B cell (primary cell): Measurements from ENCODE around the gene GADD45A. TPM values are rescaled to one million over a fixed set of nuclear protein-coding genes. Genes with fewer than 3 reads are reported as not detected.

ENCODE experiments used
- ATAC-seq: fragments of 200-7000 bp; cut with Tn5 transposase; one replicate; pipeline ENCODE4 v1.10.0; 2021; ENCODE audit warnings: low read depth, mild to moderate bottlenecking, moderate number of reproducible peaks, moderate library complexity
- CTCF ChIA-PET: fragments of 350-600 bp; sonication (Branson Sonifier 250); formaldehyde crosslinking; loops from one replicate; lab custom pipeline; 2021; ENCODE audit warnings: antibody characterized with exemption, inconsistent platforms; lab: Charles Lee
- POLR2A ChIA-PET: fragments of 350-600 bp; sonication (Branson Sonifier 250); formaldehyde crosslinking; loops from one replicate; lab custom pipeline; 2021; ENCODE audit warnings: antibody characterized with exemption; lab: Charles Lee
- DNase-seq: peaks from one replicate; pipeline ENCODE4 v3.0.0; 2013
- H2AFZ ChIP-seq: 2 replicates; pipeline ENCODE4 v1.6.1; 2012; ENCODE audit warnings: mild to moderate bottlenecking, low read depth, low read length; ENCODE audit not compliant: insufficient read depth, poor library complexity, severe bottlenecking
- H3K27ac ChIP-seq, 2 donors: 1 replicate in 1 of 2; 2 replicates in 1 of 2; pipeline ENCODE4 v1.5.1; 2012 to 2013; ENCODE audit warnings: low read length in 2 of 2, mild to moderate bottlenecking in 2 of 2, moderate library complexity in 1 of 2
- H3K27me3 ChIP-seq, 4 experiments: fragments of 200-600 bp in 1 of 4; sonication (generic) in 1 of 4; replicated peaks in 1 of 4; 1 replicate in 2 of 4; 2 replicates in 2 of 4; pipeline versions ENCODE4 v1.6.1 to v1.7.0; 2013 to 2016; ENCODE audit warnings: low read length in 3 of 4, mild to moderate bottlenecking in 2 of 4, mixed read lengths in 1 of 4, moderate library complexity in 1 of 4; ENCODE audit not compliant: insufficient read depth in 4 of 4, control insufficient read depth in 3 of 4; ENCODE audit errors: control extremely low read depth in 1 of 4
- H3K36me3 ChIP-seq, 2 experiments: replicated peaks in 1 of 2; 1 replicate in 1 of 2; 2 replicates in 1 of 2; pipeline versions ENCODE4 v1.6.1 to v1.7.1; 2013; ENCODE audit warnings: low read length in 1 of 2; ENCODE audit not compliant: insufficient read depth in 2 of 2, control insufficient read depth in 1 of 2; ENCODE audit errors: control extremely low read depth in 1 of 2, extremely low read depth in 1 of 2
- H3K4me1 ChIP-seq, 2 donors: fragments of 200-600 bp in 1 of 2; sonication (generic) in 1 of 2; 1 replicate in 1 of 2; 2 replicates in 1 of 2; pipeline versions ENCODE4 v1.5.1 to v1.6.1; 2013 to 2017; ENCODE audit warnings: low read length in 2 of 2; ENCODE audit not compliant: control insufficient read depth in 2 of 2, insufficient read depth in 2 of 2
- H3K4me2 ChIP-seq: replicated peaks from 2 replicates; pipeline ENCODE3; 2012; ENCODE audit warnings: mild to moderate bottlenecking, low read depth, low read length; ENCODE audit not compliant: poor library complexity, severe bottlenecking
- H3K4me3 ChIP-seq, 5 experiments: fragments of 200-600 bp in 1 of 5; sonication (generic) in 1 of 5; 1 replicate in 3 of 5; 2 replicates in 2 of 5; pipeline versions ENCODE4 v1.5.1 to v1.7.0; 2011 to 2016; ENCODE audit warnings: low read length in 4 of 5, mild to moderate bottlenecking in 4 of 5, low read depth in 2 of 5, control low read depth in 1 of 5, moderate library complexity in 1 of 5; ENCODE audit not compliant: insufficient read depth in 1 of 5; ENCODE audit errors: control extremely low read depth in 1 of 5, extremely low read depth in 1 of 5
- H3K79me2 ChIP-seq: fragments of 200-600 bp; sonication (generic); one replicate; pipeline ENCODE4 v1.6.0; 2016; ENCODE audit warnings: low read length; ENCODE audit not compliant: control insufficient read depth, insufficient read depth
- H3K9ac ChIP-seq: fragments of 200-600 bp; sonication (generic); 2 replicates; pipeline ENCODE4 v1.6.1; 2017; ENCODE audit warnings: mild to moderate bottlenecking, low read length, moderate library complexity
- H3K9me3 ChIP-seq, 3 donors: one replicate each; pipeline versions ENCODE4 v1.6.1 to v1.7.1; 2013; ENCODE audit warnings: low read length in 2 of 3; ENCODE audit not compliant: control insufficient read depth in 2 of 3, insufficient read depth in 1 of 3; ENCODE audit errors: control extremely low read depth in 1 of 3
- H4K20me1 ChIP-seq: 2 replicates; pipeline ENCODE4 v1.6.0; 2012; ENCODE audit warnings: mild to moderate bottlenecking, low read length; ENCODE audit not compliant: insufficient read depth, control insufficient read depth, poor library complexity, severe bottlenecking
- H3K27ac Mint-ChIP-seq: one replicate; pipeline ENCODE4 v1.8.0; 2021; ENCODE audit warnings: mixed read lengths
- H3K27me3 Mint-ChIP-seq: one replicate; pipeline ENCODE4 v1.8.0; 2021; ENCODE audit warnings: mixed read lengths
- H3K4me1 Mint-ChIP-seq: one replicate; pipeline ENCODE4 v1.8.0; 2021; ENCODE audit warnings: mixed read lengths
- H3K4me3 Mint-ChIP-seq: one replicate; pipeline ENCODE4 v1.8.0; 2021; ENCODE audit warnings: mixed read lengths
- H3K9me3 Mint-ChIP-seq: one replicate; pipeline ENCODE4 v1.8.0; 2022; ENCODE audit warnings: mixed read lengths; ENCODE audit not compliant: insufficient read depth
- EZH2 ChIP-seq: IDR thresholded peaks from 2 replicates; pipeline ENCODE4 v1.6.1; 2012; ENCODE audit warnings: borderline replicate concordance, low read depth, mild to moderate bottlenecking, moderate library complexity, low read length; ENCODE audit not compliant: insufficient read depth, poor library complexity, severe bottlenecking
- WGBS: methylation state at CpG from one replicate; pipeline ENCODE4 v1.1.5; 2013; ENCODE audit warnings: missing lambda C conversion rate; ENCODE audit not compliant: insufficient coverage; 5-methylcytosine and 5-hydroxymethylcytosine counted together
- intact Hi-C: fragments of 100-400 bp; cut with micrococcal nuclease; formaldehyde crosslinking; loops from one replicate; pipeline ENCODE4 v1.10.0; 2022
- polyA plus RNA-seq: library from polyadenylated mRNA; depleted of rRNA; stranded (reverse); fragments of >200 nt; gene quantifications from 2 replicates; pipeline ENCODE4 v1.2.3, GENCODE V29; 2012
- total RNA-seq, 2 donors: library from RNA; stranded (reverse); fragments of 120-200 nt in 1 of 2; gene quantifications; 1 replicate in 1 of 2; 2 replicates in 1 of 2; pipeline versions ENCODE4 v1.2.3 to v1.2.4, GENCODE V29; 2013 to 2022
- TF ChIP-seq, protein P1 (sequence below): fragments of 200-600 bp; IDR thresholded peaks from one replicate; pipeline ENCODE4 v1.8.0; 2022; ENCODE audit warnings: antibody characterized with exemption, mild to moderate bottlenecking

Gene GADD45A
- total and polyA plus RNA-seq, 2 donors (not counting 1 experiment from before 2014, with no cell fraction given) = 11.6 to 21.1 TPM

DNA sequence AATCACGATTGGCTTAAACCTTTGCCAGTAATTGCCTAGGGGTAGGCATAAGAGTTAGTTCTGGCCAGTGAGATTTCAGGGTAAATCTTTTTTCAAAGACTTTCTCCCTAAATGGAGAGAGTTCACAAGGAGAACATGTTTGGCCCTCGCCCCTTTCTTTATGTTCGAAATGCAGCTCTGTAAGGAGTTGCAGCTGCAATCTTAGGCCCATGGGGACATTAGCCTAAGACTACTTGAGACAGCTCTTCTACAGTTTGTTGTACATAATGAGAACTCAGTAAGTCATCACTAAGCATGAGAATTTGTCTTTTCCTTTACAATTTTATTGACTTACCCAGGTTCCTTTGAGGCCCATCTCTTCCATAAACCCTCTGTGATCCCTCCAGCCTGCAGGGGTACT, 40.4 kb upstream of the GADD45A start:
- no peak overlapping the region for H3K4me3 ChIP-seq
- H3K4me2 ChIP-seq = no peak overlapping the region
- ChIA-PET CTCF (interaction anchor here (0.6 kb wide), 1 partner anchor 438 kb away, joined by 3 read pairs; no protein-coding TSS in a partner anchor), POLR2A (no interaction called here)
- ATAC-seq (no peak), DNase-seq (no peak)
- no peaks in the 10 kb centered on the region for H3K9me3 ChIP-seq
- no peaks in the 10 kb centered on the region for H3K4me1 Mint-ChIP-seq
- no peak overlapping the region for H3K9ac ChIP-seq
- H3K27ac ChIP-seq = no peak overlapping the region
- WGBS = 81% methylated on average over 3 of the region's 3 CpGs
- no peaks in the 10 kb centered on the region for H3K36me3 ChIP-seq
- H3K79me2 ChIP-seq = no peaks in the 10 kb centered on the region
- H3K27me3 ChIP-seq = no peaks in the 10 kb centered on the region
- no peaks in the 10 kb centered on the region for H4K20me1 ChIP-seq
- no peaks in the 10 kb centered on the region for H3K4me1 ChIP-seq
- H3K9me3 Mint-ChIP-seq = no peaks in the 10 kb centered on the region
- intact Hi-C loops = no loop called here
- H3K4me3 Mint-ChIP-seq = no peak overlapping the region
- TF ChIP-seq EZH2 = no peak
- TF ChIP-seq, protein P1, sequence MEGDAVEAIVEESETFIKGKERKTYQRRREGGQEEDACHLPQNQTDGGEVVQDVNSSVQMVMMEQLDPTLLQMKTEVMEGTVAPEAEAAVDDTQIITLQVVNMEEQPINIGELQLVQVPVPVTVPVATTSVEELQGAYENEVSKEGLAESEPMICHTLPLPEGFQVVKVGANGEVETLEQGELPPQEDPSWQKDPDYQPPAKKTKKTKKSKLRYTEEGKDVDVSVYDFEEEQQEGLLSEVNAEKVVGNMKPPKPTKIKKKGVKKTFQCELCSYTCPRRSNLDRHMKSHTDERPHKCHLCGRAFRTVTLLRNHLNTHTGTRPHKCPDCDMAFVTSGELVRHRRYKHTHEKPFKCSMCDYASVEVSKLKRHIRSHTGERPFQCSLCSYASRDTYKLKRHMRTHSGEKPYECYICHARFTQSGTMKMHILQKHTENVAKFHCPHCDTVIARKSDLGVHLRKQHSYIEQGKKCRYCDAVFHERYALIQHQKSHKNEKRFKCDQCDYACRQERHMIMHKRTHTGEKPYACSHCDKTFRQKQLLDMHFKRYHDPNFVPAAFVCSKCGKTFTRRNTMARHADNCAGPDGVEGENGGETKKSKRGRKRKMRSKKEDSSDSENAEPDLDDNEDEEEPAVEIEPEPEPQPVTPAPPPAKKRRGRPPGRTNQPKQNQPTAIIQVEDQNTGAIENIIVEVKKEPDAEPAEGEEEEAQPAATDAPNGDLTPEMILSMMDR = no peak
- H3K27me3 Mint-ChIP-seq = no peaks in the 10 kb centered on the region
- H3K27ac Mint-ChIP-seq = no peak overlapping the region
- H2AFZ ChIP-seq = no peak overlapping the region

DNA sequence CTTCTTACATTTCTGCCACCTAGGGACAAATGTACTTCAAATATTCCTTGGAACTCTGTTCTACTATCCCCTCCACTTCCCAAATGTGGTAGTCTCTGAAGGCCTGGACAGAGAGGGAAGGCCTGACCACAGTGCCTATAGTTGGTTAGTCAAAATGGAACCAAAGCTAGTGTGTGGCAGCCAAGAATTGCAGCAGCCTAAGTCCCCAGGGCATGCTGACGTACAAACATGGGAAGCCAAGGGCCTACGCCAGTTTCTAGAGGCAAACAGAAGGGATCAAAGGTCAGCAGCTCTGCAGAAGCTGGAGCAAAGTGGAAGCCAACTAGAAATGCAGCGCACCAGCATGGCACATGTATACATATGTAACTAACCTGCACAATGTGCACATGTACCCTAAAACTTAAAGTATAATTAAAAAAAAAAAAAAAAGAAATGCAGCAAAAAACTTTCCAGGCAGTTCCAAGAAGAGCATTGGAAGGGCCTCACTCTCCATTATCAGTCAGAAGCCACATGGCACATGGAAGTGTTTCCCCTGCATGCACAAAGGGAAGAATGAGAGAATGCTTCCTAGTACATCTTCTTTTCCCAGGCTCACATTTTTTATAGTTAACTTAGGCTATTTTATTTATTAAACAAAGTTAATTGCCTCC, 39.4 kb upstream of the GADD45A start:
- CTCF ChIA-PET = no interaction called here
- Histone ChIP-seq H2AFZ (no peak overlapping the region), H3K27me3 (no peaks in the 10 kb centered on the region), H3K9me3 (no peaks in the 10 kb centered on the region), H3K9ac (no peak overlapping the region), H3K79me2 (no peaks in the 10 kb centered on the region), H3K4me3 (no peak overlapping the region), H3K4me1 (no peaks in the 10 kb centered on the region), H3K27ac (no peak overlapping the region), H3K36me3 (no peaks in the 10 kb centered on the region), H3K4me2 (no peak overlapping the region), H4K20me1 (no peaks in the 10 kb centered on the region)
- Mint-ChIP-seq H3K27me3 (no peaks in the 10 kb centered on the region), H3K4me1 (no peaks in the 10 kb centered on the region), H3K4me3 (no peak overlapping the region), H3K9me3 (no peaks in the 10 kb centered on the region), H3K27ac (no peak overlapping the region)
- no peak for TF ChIP-seq EZH2
- TF ChIP-seq, protein P1 = no peak
- ATAC-seq (no peak), DNase-seq (no peak)
- WGBS = 78% methylated on average over 2 of the region's 3 CpGs
- intact Hi-C loops = no loop called here
- POLR2A ChIA-PET = no interaction called here
